Astrocyte of the spinal cord (primary cell): ENCODE measurements around the gene P2RY8.

ENCODE experiments used
- DNase-seq: peaks from one replicate; pipeline ENCODE4 v3.0.0; 2011; ENCODE audit warnings: low read depth, low spot score
- H3K4me3 ChIP-seq: 2 replicates; pipeline ENCODE4 v1.5.1; 2011; ENCODE audit warnings: low read depth, mild to moderate bottlenecking, low read length, moderate library complexity
- in situ Hi-C: cut with HindIII; loops from 2 replicates; pipeline ENCODE4 v1.10.0; 2017; ENCODE audit warnings: low sequenced_read_pairs
- TF ChIP-seq, protein P1 (sequence below): IDR thresholded peaks from 2 replicates; pipeline ENCODE4 v1.5.1; 2012; ENCODE audit warnings: low read depth, mild to moderate bottlenecking, low read length, inconsistent platforms

The P2RY8 gene

GRCh38 chrX:1536712-1537030, 314 bp downstream of the P2RY8 start:
- in situ Hi-C loops = no loop called here
- DNase-seq = no peak
- no peak overlapping the region for H3K4me3 ChIP-seq
- TF ChIP-seq, protein P1, sequence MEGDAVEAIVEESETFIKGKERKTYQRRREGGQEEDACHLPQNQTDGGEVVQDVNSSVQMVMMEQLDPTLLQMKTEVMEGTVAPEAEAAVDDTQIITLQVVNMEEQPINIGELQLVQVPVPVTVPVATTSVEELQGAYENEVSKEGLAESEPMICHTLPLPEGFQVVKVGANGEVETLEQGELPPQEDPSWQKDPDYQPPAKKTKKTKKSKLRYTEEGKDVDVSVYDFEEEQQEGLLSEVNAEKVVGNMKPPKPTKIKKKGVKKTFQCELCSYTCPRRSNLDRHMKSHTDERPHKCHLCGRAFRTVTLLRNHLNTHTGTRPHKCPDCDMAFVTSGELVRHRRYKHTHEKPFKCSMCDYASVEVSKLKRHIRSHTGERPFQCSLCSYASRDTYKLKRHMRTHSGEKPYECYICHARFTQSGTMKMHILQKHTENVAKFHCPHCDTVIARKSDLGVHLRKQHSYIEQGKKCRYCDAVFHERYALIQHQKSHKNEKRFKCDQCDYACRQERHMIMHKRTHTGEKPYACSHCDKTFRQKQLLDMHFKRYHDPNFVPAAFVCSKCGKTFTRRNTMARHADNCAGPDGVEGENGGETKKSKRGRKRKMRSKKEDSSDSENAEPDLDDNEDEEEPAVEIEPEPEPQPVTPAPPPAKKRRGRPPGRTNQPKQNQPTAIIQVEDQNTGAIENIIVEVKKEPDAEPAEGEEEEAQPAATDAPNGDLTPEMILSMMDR = no peak

DNA sequence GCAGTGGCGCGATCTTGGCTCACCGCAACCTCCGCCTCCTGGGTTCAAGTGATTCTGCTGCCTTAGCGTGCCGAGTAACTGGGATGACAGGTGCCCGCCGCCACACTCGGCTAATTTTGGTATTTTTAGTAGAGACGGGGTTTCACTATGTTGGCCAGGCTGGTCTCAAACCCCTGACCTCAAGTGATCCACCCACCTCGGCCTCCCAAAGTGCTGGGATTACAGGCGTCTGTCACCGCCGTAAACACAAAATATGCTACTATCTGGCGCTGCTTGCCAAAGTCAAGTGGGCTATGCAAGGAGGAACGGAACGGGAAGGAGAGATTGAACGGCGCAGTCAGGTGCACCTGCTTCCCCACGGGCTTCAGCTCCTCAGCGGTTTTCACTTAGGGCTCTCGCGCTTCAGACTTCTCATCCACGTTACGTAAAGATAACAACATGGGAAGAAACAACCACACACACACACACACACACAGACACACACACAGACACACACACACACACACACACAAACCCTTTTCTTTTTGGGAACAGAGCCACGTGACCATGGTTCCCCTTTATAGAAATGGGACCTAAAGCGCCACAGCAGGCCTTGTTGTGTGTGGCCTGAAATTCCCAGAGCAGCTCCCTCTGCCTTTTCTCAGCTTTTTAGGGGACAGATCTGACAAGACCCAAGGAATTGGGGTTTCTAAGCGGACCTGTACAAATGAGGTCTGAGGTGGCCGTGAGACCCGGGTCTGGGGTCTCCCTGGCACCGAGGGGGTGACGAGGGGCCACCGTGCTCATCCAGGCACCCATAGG, 1.5 kb downstream of the P2RY8 start:
- no peak for DNase-seq
- H3K4me3 ChIP-seq = no peak overlapping the region
- TF ChIP-seq, protein P1 = no peak
- in situ Hi-C loops = no loop called here

DNA sequence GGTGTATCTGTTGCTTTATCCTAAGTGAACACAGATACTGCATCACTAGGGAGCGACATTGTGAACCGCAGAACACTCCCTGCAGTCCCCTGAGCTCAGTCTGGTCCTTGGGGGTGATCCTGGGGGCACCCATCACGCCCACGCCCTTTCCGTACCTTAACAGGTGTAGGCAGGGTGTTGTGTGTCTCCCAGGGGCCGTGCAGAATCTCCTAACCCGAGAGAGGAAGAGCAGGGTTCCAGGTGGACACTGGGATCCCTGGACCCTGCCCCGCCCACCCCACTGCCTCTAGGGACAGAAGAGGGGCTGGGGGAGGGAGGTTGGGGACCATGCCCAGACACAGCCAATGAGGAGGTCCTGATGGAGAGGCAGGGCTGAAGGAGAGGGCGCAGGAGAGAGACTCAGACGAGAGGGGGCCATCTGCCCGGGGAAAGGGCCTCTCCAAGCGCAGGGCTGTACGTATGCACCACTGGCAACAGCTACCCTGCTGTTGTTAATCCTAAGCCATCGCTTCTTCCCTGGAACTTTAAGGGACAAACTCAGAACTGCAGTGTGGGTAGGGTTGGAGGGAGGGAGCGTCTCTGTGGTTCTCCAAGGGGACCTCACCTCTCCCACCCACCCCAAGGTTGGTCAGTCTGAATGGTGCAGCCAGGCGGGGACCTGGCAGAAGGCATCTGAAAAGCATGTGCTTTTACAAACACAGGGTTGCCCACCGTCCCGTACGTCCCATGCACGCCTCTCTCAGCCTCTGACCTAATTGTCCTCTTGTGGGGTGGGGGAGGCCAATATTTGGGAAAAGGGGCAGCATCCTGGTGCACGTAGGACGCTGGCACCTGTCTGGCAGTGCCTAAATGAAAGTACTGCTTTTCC, 2.5 kb downstream of the P2RY8 start:
- H3K4me3 ChIP-seq = no peak overlapping the region
- in situ Hi-C loops = no loop called here
- TF ChIP-seq, protein P1 = no peak
- DNase-seq = no peak

DNA sequence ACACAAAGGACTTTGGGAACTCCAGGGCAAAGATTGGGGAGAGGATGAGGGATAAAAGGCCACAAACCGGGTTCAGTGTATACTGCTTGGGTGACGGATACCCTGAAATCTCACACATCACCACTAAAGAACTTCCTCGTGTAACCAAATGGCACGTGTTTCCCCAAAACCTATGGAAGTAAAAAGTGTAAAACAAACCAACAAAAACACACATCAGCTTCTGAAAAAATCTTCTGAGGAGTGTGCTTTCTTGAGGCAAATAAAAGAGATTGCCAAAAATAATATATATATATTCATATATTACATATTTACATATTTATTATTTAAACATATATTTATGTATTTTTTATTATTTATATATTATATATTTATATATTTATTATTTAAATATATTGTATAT, 3.9 kb downstream of the P2RY8 start:
- no peak for DNase-seq
- H3K4me3 ChIP-seq = no peak overlapping the region
- TF ChIP-seq, protein P1 = no peak
- in situ Hi-C loops = no loop called here

DNA sequence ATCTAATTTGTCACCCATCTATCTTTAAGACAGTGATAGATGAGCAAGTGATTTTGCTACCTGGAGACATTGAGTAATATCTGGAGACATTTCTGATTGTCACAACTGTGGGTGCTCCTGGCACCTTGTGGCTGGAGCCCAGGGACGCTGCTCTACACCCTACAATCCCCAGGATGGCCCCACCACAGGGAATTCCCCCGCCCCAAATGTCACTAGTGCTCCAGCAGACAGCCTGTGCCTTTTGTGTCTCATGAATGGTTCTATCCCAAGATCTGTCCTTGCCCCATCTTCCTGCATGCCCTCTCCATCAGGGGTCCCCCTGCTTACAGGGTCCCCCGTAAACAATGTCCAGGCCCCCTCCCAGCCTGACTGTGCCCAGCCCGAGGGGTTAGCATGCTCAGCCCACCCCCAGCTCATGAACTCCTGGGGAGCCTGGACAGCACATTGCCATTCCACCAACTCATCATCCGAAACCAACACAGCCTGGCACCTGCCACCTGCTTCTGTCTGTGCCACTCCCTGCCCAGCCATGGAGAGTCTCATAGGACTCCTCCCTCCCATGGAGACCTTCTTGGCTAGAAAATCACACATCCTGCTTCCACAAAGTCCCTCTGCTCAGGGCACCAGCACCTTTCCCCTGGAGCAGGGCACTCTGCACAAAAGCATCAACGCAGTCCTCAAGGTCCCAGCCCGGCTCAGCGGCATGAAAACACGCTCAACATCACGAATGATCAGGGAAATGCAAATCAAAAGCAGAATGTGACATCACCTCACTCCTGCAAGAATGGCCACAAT, 5.7 kb downstream of the P2RY8 start:
- in situ Hi-C loops = no loop called here
- no peak overlapping the region for H3K4me3 ChIP-seq
- DNase-seq = no peak
- TF ChIP-seq, protein P1 = no peak

GRCh38 chrX:1529756-1530155, 7.2 kb downstream of the P2RY8 start:
- no peak overlapping the region for H3K4me3 ChIP-seq
- no peak for DNase-seq
- in situ Hi-C loops = no loop called here
- TF ChIP-seq, protein P1 = no peak
